ENCODE results near the gene SYNPO2.

The SYNPO2 gene

DNA sequence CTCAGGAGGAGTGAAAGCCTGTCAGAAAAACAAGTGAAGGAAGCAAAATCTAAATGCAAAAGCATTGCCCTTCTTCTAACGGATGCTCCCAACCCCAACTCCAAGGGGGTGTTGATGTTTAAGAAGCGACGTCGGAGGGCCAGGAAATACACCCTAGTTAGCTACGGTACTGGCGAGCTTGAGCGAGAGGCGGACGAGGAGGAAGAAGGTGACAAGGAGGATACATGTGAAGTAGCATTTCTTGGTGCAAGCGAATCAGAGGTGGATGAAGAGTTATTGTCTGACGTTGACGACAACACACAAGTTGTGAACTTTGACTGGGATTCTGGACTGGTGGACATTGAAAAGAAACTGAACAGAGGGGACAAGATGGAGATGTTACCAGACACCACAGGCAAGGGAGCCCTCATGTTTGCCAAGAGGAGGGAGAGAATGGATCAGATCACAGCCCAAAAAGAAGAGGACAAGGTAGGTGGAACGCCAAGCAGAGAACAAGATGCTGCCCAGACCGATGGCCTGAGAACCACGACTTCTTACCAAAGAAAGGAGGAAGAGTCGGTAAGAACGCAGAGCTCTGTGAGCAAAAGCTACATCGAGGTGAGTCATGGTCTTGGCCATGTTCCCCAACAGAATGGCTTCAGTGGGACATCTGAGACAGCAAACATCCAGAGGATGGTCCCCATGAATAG is 141.3 kb downstream of the SYNPO2 start:
- H3K4me3 ChIP-seq (ENCODE audit: low read depth, low read length): peak overlapping the region; percentile 68
- ChIA-PET POLR2A (interaction anchor here (1.3 kb wide), 1 partner anchor 11 kb away, joined by 4 read pairs; no protein-coding TSS in a partner anchor), CTCF (interaction anchor here (1.3 to 2.2 kb wide), 3 partner anchors 10 to 49 kb away, joined by 3 to 13 read pairs (median 6); no protein-coding TSS in a partner anchor)
- TF ChIP-seq, protein P1, sequence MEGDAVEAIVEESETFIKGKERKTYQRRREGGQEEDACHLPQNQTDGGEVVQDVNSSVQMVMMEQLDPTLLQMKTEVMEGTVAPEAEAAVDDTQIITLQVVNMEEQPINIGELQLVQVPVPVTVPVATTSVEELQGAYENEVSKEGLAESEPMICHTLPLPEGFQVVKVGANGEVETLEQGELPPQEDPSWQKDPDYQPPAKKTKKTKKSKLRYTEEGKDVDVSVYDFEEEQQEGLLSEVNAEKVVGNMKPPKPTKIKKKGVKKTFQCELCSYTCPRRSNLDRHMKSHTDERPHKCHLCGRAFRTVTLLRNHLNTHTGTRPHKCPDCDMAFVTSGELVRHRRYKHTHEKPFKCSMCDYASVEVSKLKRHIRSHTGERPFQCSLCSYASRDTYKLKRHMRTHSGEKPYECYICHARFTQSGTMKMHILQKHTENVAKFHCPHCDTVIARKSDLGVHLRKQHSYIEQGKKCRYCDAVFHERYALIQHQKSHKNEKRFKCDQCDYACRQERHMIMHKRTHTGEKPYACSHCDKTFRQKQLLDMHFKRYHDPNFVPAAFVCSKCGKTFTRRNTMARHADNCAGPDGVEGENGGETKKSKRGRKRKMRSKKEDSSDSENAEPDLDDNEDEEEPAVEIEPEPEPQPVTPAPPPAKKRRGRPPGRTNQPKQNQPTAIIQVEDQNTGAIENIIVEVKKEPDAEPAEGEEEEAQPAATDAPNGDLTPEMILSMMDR (IDR thresholded peaks at IDR 0.05; ENCODE audit: insufficient read depth, low read length, missing control alignments): no peak
- no peak for DNase-seq (ENCODE audit: low read depth, low spot score)

DNA sequence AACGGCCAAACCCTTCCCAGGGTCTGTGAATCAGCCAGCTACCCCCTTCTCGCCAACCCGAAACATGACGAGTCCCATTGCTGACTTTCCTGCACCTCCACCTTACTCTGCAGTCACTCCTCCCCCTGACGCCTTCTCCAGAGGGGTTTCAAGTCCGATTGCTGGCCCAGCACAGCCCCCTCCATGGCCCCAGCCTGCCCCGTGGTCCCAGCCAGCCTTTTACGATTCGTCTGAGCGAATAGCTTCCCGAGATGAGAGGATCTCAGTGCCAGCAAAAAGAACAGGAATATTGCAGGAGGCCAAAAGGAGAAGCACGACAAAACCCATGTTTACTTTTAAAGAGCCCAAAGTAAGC is 141.9 kb downstream of the SYNPO2 start:
- CTCF ChIA-PET: interaction anchor here (2.1 to 2.2 kb wide), 2 partner anchors 10 to 50 kb away, joined by 6 to 13 read pairs; no protein-coding TSS in a partner anchor
- POLR2A ChIA-PET: interaction anchor here (0.6 kb wide), 1 partner anchor 10 kb away, joined by 3 read pairs; no protein-coding TSS in a partner anchor
- no peak overlapping the region for H3K4me3 ChIP-seq (ENCODE audit: low read depth, low read length)
- no peak for DNase-seq (ENCODE audit: low read depth, low spot score)
- TF ChIP-seq, protein P1 (IDR thresholded peaks at IDR 0.05; ENCODE audit: insufficient read depth, low read length, missing control alignments): no peak

DNA sequence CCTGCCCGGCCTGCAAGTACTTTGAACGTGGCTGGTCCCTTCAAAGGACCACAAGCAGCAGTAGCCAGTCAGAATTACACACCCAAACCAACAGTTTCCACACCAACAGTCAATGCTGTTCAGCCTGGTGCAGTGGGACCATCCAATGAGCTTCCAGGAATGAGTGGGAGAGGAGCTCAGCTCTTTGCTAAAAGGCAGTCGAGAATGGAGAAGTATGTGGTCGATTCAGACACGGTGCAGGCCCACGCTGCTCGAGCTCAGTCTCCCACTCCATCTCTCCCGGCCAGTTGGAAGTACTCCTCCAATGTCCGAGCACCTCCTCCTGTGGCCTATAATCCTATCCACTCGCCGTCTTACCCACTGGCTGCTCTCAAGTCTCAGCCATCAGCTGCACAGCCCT is 142.6 kb downstream of the SYNPO2 start:
- no peak for DNase-seq (ENCODE audit: low read depth, low spot score)
- no peak overlapping the region for H3K4me3 ChIP-seq (ENCODE audit: low read depth, low read length)
- ChIA-PET CTCF (interaction anchor here (1.1 to 2.2 kb wide), 3 partner anchors 9 to 50 kb away, joined by 6 to 13 read pairs (median 6); no protein-coding TSS in a partner anchor), POLR2A (interaction anchor here (0.6 kb wide), 1 partner anchor 9 kb away, joined by 3 read pairs; no protein-coding TSS in a partner anchor)
- TF ChIP-seq, protein P1 (IDR thresholded peaks at IDR 0.05; ENCODE audit: insufficient read depth, low read length, missing control alignments): no peak

DNA sequence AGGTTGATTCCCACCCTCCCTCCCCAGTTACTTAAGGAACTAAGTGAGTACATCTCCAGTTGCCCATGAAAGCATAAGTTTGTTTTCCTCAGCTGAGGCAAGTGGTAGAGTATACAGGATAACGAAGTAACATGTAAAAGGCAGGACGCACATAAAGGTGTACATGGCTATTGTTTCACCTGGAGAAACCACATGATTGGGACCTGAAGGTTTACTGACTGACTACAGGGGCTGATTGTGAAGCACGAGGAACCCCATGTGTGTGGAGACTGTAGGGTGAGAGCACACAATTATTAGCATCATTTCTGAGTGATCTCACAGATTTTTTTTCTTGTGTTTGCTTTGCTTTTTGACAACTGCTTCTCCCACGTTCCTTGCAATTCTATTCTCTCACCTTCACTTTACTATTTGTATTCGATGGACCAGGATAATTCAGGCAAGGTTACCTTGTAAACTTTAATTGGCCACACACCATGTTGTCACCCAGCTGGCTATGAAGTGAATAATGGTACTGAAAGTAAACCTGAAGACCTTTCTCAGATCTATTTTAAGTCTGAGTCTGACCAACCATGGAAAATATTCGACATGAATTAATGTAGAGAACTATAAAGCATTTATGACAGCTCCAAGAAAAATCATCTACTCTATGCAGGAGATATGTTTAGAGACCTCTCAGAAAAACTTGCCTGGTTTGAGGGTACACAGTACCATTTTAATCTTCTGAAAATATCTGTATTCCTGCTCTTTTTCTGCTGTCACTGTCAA is 144.4 kb downstream of the SYNPO2 start:
- no peak for DNase-seq (ENCODE audit: low read depth, low spot score)
- POLR2A ChIA-PET: interaction anchor here (1.4 kb wide), 1 partner anchor 44 kb away, joined by 3 read pairs; no protein-coding TSS in a partner anchor
- no peak overlapping the region; the same call in 1 of the 2 replicates for H3K4me3 ChIP-seq (ENCODE audit: low read depth, low read length)
- TF ChIP-seq, protein P1 (IDR thresholded peaks at IDR 0.05; ENCODE audit: insufficient read depth, low read length, missing control alignments): no peak
- CTCF ChIA-PET: interaction anchor here (1.8 kb wide), 2 partner anchors 9 to 51 kb away, joined by 6 to 9 read pairs; no protein-coding TSS in a partner anchor

DNA sequence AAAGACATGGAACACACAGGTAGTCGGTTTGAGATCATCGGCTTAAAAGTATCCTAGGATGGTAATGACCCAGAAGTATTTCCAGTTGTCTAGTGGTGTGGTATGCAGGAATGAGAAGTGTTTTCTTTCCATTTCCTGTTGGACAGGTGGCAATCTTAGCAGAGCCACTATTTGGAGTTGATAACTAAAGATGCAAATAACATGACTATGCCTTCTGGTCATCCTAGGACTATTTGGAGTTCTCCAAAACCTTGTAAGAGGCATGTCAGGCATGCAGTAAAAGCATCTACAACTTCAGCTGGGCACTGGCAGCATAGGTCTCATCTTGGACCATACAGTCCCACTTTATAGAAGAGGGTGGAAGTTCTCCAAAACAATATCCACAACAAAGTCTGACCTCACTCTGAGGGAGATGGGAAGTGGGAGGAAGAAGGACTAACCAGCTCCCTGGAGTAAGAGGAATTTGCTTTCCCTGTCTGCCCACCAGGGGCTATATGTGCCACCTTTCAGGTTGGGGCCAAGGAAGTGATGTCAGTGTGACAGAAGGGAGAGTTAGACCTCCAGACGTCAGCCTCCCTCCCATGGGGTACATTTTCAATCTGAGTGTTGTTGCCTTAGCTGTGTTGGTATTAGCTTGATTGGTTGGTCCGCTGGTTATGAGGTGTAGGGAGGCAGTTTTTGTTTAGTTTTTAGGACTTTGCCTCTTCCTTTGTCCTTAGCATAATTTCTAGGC is 145.8 kb downstream of the SYNPO2 start:
- ChIA-PET POLR2A (interaction anchor here (0.8 to 1.4 kb wide), 3 partner anchors 18 to 199 kb away, joined by 3 read pairs; no protein-coding TSS in a partner anchor), CTCF (interaction anchor here (0.7 to 1.8 kb wide), 6 partner anchors 8 to 255 kb away, joined by 3 to 9 read pairs (median 4); no protein-coding TSS in a partner anchor)
- no peak overlapping the region for H3K4me3 ChIP-seq (ENCODE audit: low read depth, low read length)
- no peak for DNase-seq (ENCODE audit: low read depth, low spot score)
- TF ChIP-seq, protein P1 (IDR thresholded peaks at IDR 0.05; ENCODE audit: insufficient read depth, low read length, missing control alignments): no peak
